GM12878 (cell line): ENCODE results near the gene PDLIM5. TPM values are rescaled to one million over a fixed set of nuclear protein-coding genes. Genes with fewer than 3 reads are reported as not detected.

Source experiments
- ATAC-seq: fragments of 200-7000 bp; cut with Tn5 transposase; 3 replicates; pipeline ENCODE4 v1.9.1; 2020; ENCODE audit warnings: mild to moderate bottlenecking, moderate library complexity
- BruUV-seq: library from RNA; stranded (reverse); fragments of 400-500 nt; replicated peaks from 2 replicates; lab custom pipeline; 2021; lab: Mats Ljungman, UMichigan
- CTCF ChIA-PET: fragments of 300-600 bp; sonication (Branson Sonifier 250); formaldehyde crosslinking; extraction: SDS; loops from one replicate; lab custom pipeline; 2021; ENCODE audit warnings: inconsistent platforms; lab: Yijun Ruan, JAX
- POLR2A ChIA-PET: fragments of 350-600 bp; formaldehyde crosslinking; extraction: SDS; loops from one replicate; lab custom pipeline; 2021; ENCODE audit warnings: inconsistent platforms; lab: Charles Lee
- RAD21 ChIA-PET: fragments of 300-600 bp; sonication (Branson Sonifier 250); formaldehyde crosslinking; loops from one replicate; lab custom pipeline; 2023; ENCODE audit warnings: antibody characterized with exemption; ENCODE audit not compliant: unreplicated experiment; lab: Charles Lee
- SMC1A ChIA-PET: fragments of 300-600 bp; sonication (Branson Sonifier 250); formaldehyde crosslinking; loops from one replicate; lab custom pipeline; 2023; ENCODE audit not compliant: unreplicated experiment, uncharacterized antibody; lab: Charles Lee
- DNase-seq: peaks from one replicate; pipeline ENCODE4 v3.0.0-alpha.2; 2011; ENCODE audit warnings: low read depth, low spot score
- FAIRE-seq: peaks from 3 replicates; lab custom pipeline; 2011; peaks lifted over from hg19 to GRCh38; lab: Jason Lieb, UNC
- H2AFZ ChIP-seq: 2 replicates; pipeline ENCODE4 v1.6.0; 2011; ENCODE audit warnings: low read depth, low read length, control low read depth; ENCODE audit not compliant: control insufficient read depth
- H3K27ac ChIP-seq: 2 replicates; pipeline ENCODE4 v1.5.1; 2011; ENCODE audit warnings: control low read depth; ENCODE audit not compliant: control insufficient read depth, insufficient read depth
- H3K27me3 ChIP-seq, 2 experiments: replicated peaks in 1 of 2; 2 replicates each; pipeline versions ENCODE4 v1.6.0 to v1.6.1; 2011; ENCODE audit warnings: low read length in 1 of 2; ENCODE audit not compliant: control insufficient read depth in 2 of 2, insufficient read depth in 2 of 2
- H3K36me3 ChIP-seq, 2 experiments: 2 replicates each; pipeline ENCODE4 v1.5.1; 2011; ENCODE audit warnings: low read length in 1 of 2; ENCODE audit not compliant: control insufficient read depth in 2 of 2, insufficient read depth in 2 of 2
- H3K4me1 ChIP-seq: 2 replicates; pipeline ENCODE4 v1.6.1; 2011; ENCODE audit warnings: mild to moderate bottlenecking, low read length, moderate library complexity, mixed read lengths; ENCODE audit not compliant: control insufficient read depth, insufficient read depth
- H3K4me2 ChIP-seq: 2 replicates; pipeline ENCODE4 v1.6.0; 2011; ENCODE audit warnings: control low read depth; ENCODE audit not compliant: control insufficient read depth, insufficient read depth
- H3K4me3 ChIP-seq: fragments of 200-600 bp; sonication (generic); 2 replicates; pipeline ENCODE4 v1.5.1; 2016
- H3K79me2 ChIP-seq: 2 replicates; pipeline ENCODE4 v1.6.0; 2011; ENCODE audit warnings: low read length; ENCODE audit not compliant: control insufficient read depth, insufficient read depth
- H3K9ac ChIP-seq: 2 replicates; pipeline ENCODE4 v1.8.0; 2011; ENCODE audit warnings: low read length, control low read depth, mixed read lengths; ENCODE audit not compliant: control insufficient read depth, insufficient read depth
- H3K9me3 ChIP-seq: replicated peaks from 3 replicates; pipeline ENCODE4 v1.5.1; 2011; ENCODE audit warnings: mild to moderate bottlenecking, low read length; ENCODE audit not compliant: control insufficient read depth, insufficient read depth
- H4K20me1 ChIP-seq: 2 replicates; pipeline ENCODE4 v1.6.0; 2011; ENCODE audit not compliant: control insufficient read depth, insufficient read depth
- CBX3 ChIP-seq: fragments of 200-600 bp; sonication (generic); IDR thresholded peaks from 2 replicates; pipeline ENCODE4 v1.6.1; 2016; ENCODE audit warnings: low read depth, borderline replicate concordance
- CHD2 ChIP-seq: IDR thresholded peaks from 2 replicates; pipeline ENCODE4 v1.6.1; 2011; ENCODE audit warnings: low read depth, low read length, improper control_type of control experiment, borderline replicate concordance
- IRF4 ChIP-seq: IDR thresholded peaks from 2 replicates; pipeline ENCODE4 v1.6.1; 2011; ENCODE audit warnings: low read depth, low read length
- NFYA ChIP-seq: IDR thresholded peaks from 2 replicates; pipeline ENCODE4 v1.6.1; 2011; ENCODE audit warnings: low read depth, mild to moderate bottlenecking, low read length, improper control_type of control experiment, borderline replicate concordance
- NR2F1 ChIP-seq: fragments of 450-650 bp; conservative IDR thresholded peaks from 2 replicates; pipeline ENCODE4 v1.6.1; 2017; ENCODE audit warnings: mild to moderate bottlenecking
- PBX3 ChIP-seq: IDR thresholded peaks from 2 replicates; pipeline ENCODE4 v1.6.1; 2011; ENCODE audit warnings: mild to moderate bottlenecking, low read depth, low read length, moderate library complexity; ENCODE audit not compliant: insufficient replicate concordance
- POLR2AphosphoS2 ChIP-seq: IDR thresholded peaks from 2 replicates; pipeline ENCODE4 v1.6.1; 2011; ENCODE audit warnings: low read depth, mild to moderate bottlenecking, low read length, improper control_type of control experiment, moderate library complexity
- SMC3 ChIP-seq: IDR thresholded peaks from 2 replicates; pipeline ENCODE4 v1.6.1; 2011; ENCODE audit warnings: low read length, improper control_type of control experiment, borderline replicate concordance
- ZBED1 ChIP-seq: IDR thresholded peaks from 2 replicates; pipeline ENCODE4 v1.6.1; 2016; ENCODE audit warnings: borderline replicate concordance
- ZBTB40 ChIP-seq: fragments of 450-650 bp; IDR thresholded peaks from 2 replicates; pipeline ENCODE4 v1.6.1; 2016; ENCODE audit warnings: mild to moderate bottlenecking, moderate library complexity, borderline replicate concordance
- ZNF207 ChIP-seq: fragments of 450-650 bp; IDR thresholded peaks from 2 replicates; pipeline ENCODE4 v1.6.1; 2014; ENCODE audit warnings: antibody characterized with exemption, mild to moderate bottlenecking, borderline replicate concordance
- WGBS: methylation state at CpG from one replicate; pipeline ENCODE4 v1.1.6; 2016; ENCODE audit warnings: low lambda C conversion rate; ENCODE audit not compliant: insufficient replicate concordance, insufficient coverage; ENCODE audit errors: missing lambda C conversion rate; 5-methylcytosine and 5-hydroxymethylcytosine counted together
- in situ Hi-C: fragments of 300-500 bp; cut with MboI; formaldehyde crosslinking; loops from 9 replicates; pipeline ENCODE4 v1.14.3; 2018; ENCODE audit warnings: mixed read lengths
- intact Hi-C: fragments of 100-400 bp; cut with micrococcal nuclease; formaldehyde crosslinking; loops from one replicate; pipeline ENCODE4 v1.14.2; 2022; ENCODE audit not compliant: unreplicated experiment
- polyA plus RNA-seq, 11 experiments: library from polyadenylated mRNA; depleted of rRNA in 4 of 11; unstranded in 6 of 11; stranded (reverse) in 5 of 11; fragments of >200 nt; fragmentation: Nextera tagmentation in 4 of 11; fragmentation: Illumina TruSeq in 1 of 11; extraction: Ambion mirVana in 4 of 11; extraction: Trizol in 1 of 11; gene quantifications; 1 replicate in 1 of 11; 2 replicates in 10 of 11; pipeline versions ENCODE4 v1.2.1 to v1.2.3, GENCODE V29; 2011 to 2016; ENCODE audit warnings: inconsistent platforms in 2 of 11, missing spikeins in 2 of 11, low read depth in 1 of 11
- total RNA-seq, 4 experiments: library from RNA; depleted of rRNA in 3 of 4; stranded (reverse); fragments of >200 nt in 3 of 4; fragmentation: Illumina TruSeq in 1 of 4; extraction: Trizol in 1 of 4; gene quantifications; 2 replicates each; pipeline versions ENCODE4 v1.2.1 to v1.2.3, GENCODE V29; 2013 to 2021
- TF ChIP-seq, protein P1 (sequence below): fragments of 450-650 bp; IDR thresholded peaks from 2 replicates; pipeline ENCODE4 v1.6.1; 2017; ENCODE audit warnings: borderline replicate concordance
- TF ChIP-seq, protein P2 (sequence below): fragments of 450-650 bp; IDR thresholded peaks from 2 replicates; pipeline ENCODE4 v1.6.1; 2018; ENCODE audit warnings: borderline replicate concordance, mild to moderate bottlenecking; ENCODE audit not compliant: partially characterized antibody

The PDLIM5 gene
- total and polyA plus RNA-seq, 10 of the 15 experiments (the other 5 are each of a cell fraction or from before 2014, with no cell fraction given): 10.0 to 52.9 (median 20.7) TPM

DNA sequence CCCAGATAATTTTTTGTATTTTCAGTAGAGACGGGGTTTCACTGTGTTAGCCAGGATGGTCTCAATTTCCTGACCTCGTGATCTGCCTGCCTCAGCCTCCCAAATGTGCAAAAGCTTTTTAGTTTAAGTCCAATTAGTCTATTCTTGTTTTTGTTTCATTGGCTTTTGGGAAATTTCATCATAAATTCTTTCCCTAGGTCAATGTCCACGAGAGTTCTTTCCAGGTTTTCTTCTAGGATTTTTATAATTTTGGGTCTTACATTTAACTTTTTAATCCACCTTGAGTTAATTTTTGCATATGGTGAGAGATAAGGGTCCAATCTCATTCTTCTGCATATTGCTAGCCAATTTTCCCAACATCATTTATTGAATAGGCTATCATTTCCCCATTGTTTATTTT lies 36.3 kb upstream of the PDLIM5 start (continued):
- TF ChIP-seq ZBTB40 (no peak), ZNF207 (no peak), NFYA (no peak), SMC3 (no peak)

- no peak overlapping the region for H3K9ac ChIP-seq
- ChIA-PET CTCF (no interaction called here), SMC1A (interaction anchor here (1.2 kb wide), 1 partner anchor 9 kb away, joined by 6 read pairs; no protein-coding TSS in a partner anchor), RAD21 (no interaction called here), POLR2A (no interaction called here)
- H2AFZ ChIP-seq: no peak overlapping the region
- no peak overlapping the region for H3K4me2 ChIP-seq
- H3K36me3 ChIP-seq: no peaks in the 10 kb centered on the region
- H3K9me3 ChIP-seq: no peaks in the 10 kb centered on the region; the same call in 2 of the 3 replicates
- H4K20me1 ChIP-seq: no peaks in the 10 kb centered on the region
- in situ Hi-C loops: no loop called here
- intact Hi-C loops: no loop called here
- peaks cover 0 to 3% of the 10 kb centered on the region in 2 experiments; a peak in 1 of 4 replicates for H3K27me3 ChIP-seq
- DNase-seq (no peak), ATAC-seq (no peak), FAIRE-seq (no peak)
- H3K79me2 ChIP-seq: no peaks in the 10 kb centered on the region
- no TSS peak for BruUV-seq
- H3K27ac ChIP-seq: no peak overlapping the region
- TF ChIP-seq POLR2AphosphoS2: no peak
- no peak for TF ChIP-seq NR2F1
- TF ChIP-seq PBX3: no peak
- no peak for TF ChIP-seq ZBED1
- TF ChIP-seq, protein P1, sequence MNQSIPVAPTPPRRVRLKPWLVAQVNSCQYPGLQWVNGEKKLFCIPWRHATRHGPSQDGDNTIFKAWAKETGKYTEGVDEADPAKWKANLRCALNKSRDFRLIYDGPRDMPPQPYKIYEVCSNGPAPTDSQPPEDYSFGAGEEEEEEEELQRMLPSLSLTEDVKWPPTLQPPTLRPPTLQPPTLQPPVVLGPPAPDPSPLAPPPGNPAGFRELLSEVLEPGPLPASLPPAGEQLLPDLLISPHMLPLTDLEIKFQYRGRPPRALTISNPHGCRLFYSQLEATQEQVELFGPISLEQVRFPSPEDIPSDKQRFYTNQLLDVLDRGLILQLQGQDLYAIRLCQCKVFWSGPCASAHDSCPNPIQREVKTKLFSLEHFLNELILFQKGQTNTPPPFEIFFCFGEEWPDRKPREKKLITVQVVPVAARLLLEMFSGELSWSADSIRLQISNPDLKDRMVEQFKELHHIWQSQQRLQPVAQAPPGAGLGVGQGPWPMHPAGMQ: no peak
- TF ChIP-seq, protein P2, sequence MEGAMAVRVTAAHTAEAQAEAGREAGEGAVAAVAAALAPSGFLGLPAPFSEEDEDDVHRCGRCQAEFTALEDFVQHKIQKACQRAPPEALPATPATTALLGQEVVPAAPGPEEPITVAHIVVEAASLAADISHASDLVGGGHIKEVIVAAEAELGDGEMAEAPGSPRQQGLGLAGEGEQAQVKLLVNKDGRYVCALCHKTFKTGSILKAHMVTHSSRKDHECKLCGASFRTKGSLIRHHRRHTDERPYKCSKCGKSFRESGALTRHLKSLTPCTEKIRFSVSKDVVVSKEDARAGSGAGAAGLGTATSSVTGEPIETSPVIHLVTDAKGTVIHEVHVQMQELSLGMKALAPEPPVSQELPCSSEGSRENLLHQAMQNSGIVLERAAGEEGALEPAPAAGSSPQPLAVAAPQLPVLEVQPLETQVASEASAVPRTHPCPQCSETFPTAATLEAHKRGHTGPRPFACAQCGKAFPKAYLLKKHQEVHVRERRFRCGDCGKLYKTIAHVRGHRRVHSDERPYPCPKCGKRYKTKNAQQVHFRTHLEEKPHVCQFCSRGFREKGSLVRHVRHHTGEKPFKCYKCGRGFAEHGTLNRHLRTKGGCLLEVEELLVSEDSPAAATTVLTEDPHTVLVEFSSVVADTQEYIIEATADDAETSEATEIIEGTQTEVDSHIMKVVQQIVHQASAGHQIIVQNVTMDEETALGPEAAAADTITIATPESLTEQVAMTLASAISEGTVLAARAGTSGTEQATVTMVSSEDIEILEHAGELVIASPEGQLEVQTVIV: no peak
- no peak for TF ChIP-seq CBX3
- no peak for TF ChIP-seq IRF4
- TF ChIP-seq CHD2: no peak
- 28% methylated on average over 4 of the region's 4 CpGs for WGBS
- no peaks in the 10 kb centered on the region for H3K4me1 ChIP-seq
- no peak overlapping the region for H3K4me3 ChIP-seq
Observed at GRCh38 chr4:94416335-94416734, 35.4 kb upstream of the PDLIM5 start.
